Measurements from ENCODE around the gene SEC24D.

- TF ChIP-seq, protein P1, sequence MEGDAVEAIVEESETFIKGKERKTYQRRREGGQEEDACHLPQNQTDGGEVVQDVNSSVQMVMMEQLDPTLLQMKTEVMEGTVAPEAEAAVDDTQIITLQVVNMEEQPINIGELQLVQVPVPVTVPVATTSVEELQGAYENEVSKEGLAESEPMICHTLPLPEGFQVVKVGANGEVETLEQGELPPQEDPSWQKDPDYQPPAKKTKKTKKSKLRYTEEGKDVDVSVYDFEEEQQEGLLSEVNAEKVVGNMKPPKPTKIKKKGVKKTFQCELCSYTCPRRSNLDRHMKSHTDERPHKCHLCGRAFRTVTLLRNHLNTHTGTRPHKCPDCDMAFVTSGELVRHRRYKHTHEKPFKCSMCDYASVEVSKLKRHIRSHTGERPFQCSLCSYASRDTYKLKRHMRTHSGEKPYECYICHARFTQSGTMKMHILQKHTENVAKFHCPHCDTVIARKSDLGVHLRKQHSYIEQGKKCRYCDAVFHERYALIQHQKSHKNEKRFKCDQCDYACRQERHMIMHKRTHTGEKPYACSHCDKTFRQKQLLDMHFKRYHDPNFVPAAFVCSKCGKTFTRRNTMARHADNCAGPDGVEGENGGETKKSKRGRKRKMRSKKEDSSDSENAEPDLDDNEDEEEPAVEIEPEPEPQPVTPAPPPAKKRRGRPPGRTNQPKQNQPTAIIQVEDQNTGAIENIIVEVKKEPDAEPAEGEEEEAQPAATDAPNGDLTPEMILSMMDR (IDR thresholded peaks at IDR 0.05; ENCODE audit: insufficient read depth, low read length, poor library complexity, severe bottlenecking), result no peak
- TF ChIP-seq EZH2phosphoT487 (conservative IDR thresholded peaks at IDR 0.05; ENCODE audit: low read length), result no peak
Measured at GRCh38 chr4:118769161-118769560, 66.8 kb downstream of the SEC24D start.

Data from SU-DHL-6 (cell line).